HEK293T (cell line): ENCODE measurements around the gene ASXL1.

Experiments
- ARNT ChIP-seq: fragments of 450-650 bp; IDR thresholded peaks from 2 replicates; pipeline ENCODE4 v1.6.1; 2017; ENCODE audit warnings: mild to moderate bottlenecking
- BHLHE40 ChIP-seq: fragments of 450-650 bp; IDR thresholded peaks from 2 replicates; pipeline ENCODE4 v1.6.1; 2016; ENCODE audit warnings: mild to moderate bottlenecking, moderate library complexity, borderline replicate concordance
- FOXA1 ChIP-seq: fragments of 450-650 bp; IDR thresholded peaks from 2 replicates; pipeline ENCODE4 v1.6.1; 2016; ENCODE audit warnings: mild to moderate bottlenecking
- FOXM1 ChIP-seq: fragments of 450-650 bp; IDR thresholded peaks from 2 replicates; pipeline ENCODE4 v1.6.1; 2017; ENCODE audit warnings: mild to moderate bottlenecking, borderline replicate concordance
- LEF1 ChIP-seq: fragments of 450-650 bp; IDR thresholded peaks from 2 replicates; pipeline ENCODE4 v1.6.1; 2017; ENCODE audit warnings: mild to moderate bottlenecking, borderline replicate concordance
- NFRKB ChIP-seq: fragments of 450-650 bp; IDR thresholded peaks from 2 replicates; pipeline ENCODE4 v1.6.1; 2016; ENCODE audit warnings: mild to moderate bottlenecking, moderate library complexity
- SP1 ChIP-seq: fragments of 450-650 bp; IDR thresholded peaks from 2 replicates; pipeline ENCODE4 v1.6.1; 2017
- TF ChIP-seq, protein P1 (sequence below): fragments of 450-650 bp; IDR thresholded peaks from 2 replicates; pipeline ENCODE4 v1.6.1; 2016

DNA sequence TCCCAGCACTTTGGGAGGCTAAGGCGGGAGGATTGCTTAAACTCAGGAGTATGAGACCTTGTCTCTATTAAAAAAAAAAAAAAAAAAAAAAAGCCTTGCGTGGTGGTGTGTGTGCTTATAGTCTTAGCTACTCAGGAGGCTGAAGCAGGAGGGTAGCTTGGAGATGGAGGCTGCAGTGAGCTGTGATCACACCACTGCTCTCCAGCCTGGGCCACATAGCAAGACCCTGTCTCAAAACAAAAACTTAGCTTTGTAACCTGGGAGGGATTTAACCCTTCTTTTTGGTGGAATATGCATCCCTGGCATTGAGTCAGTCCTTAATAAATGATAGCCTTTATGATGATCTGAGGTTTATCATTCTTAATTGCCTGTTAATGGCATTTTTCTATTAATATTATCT lies 12.8 kb downstream of the ASXL1 start:
- TF ChIP-seq NFRKB (no peak), ARNT (no peak), SP1 (no peak), BHLHE40 (no peak), FOXM1 (no peak), FOXA1 (no peak), LEF1 (no peak)
- TF ChIP-seq, protein P1, sequence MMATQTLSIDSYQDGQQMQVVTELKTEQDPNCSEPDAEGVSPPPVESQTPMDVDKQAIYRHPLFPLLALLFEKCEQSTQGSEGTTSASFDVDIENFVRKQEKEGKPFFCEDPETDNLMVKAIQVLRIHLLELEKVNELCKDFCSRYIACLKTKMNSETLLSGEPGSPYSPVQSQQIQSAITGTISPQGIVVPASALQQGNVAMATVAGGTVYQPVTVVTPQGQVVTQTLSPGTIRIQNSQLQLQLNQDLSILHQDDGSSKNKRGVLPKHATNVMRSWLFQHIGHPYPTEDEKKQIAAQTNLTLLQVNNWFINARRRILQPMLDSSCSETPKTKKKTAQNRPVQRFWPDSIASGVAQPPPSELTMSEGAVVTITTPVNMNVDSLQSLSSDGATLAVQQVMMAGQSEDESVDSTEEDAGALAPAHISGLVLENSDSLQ = no peak
